Measurements from ENCODE around the gene CCK. TPM values are rescaled to one million over a fixed set of nuclear protein-coding genes. Genes with fewer than 3 reads are reported as not detected.

CCK gene
- total RNA-seq, 4 donors from 2014 or later, result not detected

DNA sequence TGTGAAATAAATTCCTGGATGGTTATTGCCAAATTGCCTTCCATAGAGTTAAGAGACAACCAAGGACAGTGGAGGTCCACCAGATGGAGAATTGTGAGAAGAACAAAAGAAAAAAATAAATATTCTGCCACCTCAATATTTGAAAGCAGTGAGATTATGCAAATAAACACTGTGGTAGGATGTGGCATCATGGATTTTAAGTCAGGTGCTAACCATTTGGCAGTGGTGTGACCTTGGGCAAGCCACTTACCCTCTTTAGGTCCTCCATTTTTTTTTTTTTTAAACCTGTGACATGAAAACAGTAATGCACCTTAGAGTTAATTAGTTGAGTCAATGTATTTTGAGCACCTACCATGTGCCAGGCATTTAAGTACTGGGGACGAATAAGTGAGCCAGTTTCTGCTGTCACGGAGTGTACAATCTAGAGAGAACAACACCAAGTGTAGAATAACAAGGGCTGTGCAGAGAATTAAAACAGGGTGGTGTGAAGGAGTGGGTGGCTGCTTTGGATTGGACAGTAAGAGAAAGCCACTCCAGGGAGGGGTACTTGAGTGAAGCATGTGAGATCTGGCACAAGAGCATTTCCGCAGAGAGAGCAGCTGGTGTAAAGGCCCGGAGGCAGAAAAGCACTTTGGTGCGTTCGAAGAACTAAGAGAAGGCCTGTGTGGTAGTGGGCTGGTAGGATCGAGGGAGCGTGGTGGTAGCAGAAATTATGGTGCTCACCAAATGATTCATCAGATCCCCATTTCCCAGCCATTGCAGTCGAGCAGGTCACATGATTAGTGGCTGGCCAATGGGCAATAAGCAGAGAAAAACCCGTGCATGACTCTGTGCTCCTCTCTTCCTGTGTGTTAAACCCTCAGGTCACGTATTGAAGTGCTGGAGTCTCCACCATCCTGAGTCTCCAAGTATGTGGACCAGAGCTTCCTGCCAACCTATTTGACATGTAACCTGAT lies 39.2 kb downstream of the CCK start:
- H3K27ac ChIP-seq, result no peak overlapping the region
- H3K27me3 ChIP-seq, result no peaks in the 10 kb centered on the region
- no peak for DNase-seq
- no peak overlapping the region for H3K4me3 ChIP-seq
- no peaks in the 10 kb centered on the region for H3K4me1 ChIP-seq
- H3K9me3 ChIP-seq, result no peaks in the 10 kb centered on the region
- intact Hi-C loops (cut with DNase I; ENCODE audit: low total_unique reads), result no loop called here
- H3K36me3 ChIP-seq, result no peaks in the 10 kb centered on the region
- TF ChIP-seq POLR2A (IDR thresholded peaks at IDR 0.05), result no peak
- TF ChIP-seq, protein P1, sequence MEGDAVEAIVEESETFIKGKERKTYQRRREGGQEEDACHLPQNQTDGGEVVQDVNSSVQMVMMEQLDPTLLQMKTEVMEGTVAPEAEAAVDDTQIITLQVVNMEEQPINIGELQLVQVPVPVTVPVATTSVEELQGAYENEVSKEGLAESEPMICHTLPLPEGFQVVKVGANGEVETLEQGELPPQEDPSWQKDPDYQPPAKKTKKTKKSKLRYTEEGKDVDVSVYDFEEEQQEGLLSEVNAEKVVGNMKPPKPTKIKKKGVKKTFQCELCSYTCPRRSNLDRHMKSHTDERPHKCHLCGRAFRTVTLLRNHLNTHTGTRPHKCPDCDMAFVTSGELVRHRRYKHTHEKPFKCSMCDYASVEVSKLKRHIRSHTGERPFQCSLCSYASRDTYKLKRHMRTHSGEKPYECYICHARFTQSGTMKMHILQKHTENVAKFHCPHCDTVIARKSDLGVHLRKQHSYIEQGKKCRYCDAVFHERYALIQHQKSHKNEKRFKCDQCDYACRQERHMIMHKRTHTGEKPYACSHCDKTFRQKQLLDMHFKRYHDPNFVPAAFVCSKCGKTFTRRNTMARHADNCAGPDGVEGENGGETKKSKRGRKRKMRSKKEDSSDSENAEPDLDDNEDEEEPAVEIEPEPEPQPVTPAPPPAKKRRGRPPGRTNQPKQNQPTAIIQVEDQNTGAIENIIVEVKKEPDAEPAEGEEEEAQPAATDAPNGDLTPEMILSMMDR (IDR thresholded peaks at IDR 0.05), result no peak

DNA sequence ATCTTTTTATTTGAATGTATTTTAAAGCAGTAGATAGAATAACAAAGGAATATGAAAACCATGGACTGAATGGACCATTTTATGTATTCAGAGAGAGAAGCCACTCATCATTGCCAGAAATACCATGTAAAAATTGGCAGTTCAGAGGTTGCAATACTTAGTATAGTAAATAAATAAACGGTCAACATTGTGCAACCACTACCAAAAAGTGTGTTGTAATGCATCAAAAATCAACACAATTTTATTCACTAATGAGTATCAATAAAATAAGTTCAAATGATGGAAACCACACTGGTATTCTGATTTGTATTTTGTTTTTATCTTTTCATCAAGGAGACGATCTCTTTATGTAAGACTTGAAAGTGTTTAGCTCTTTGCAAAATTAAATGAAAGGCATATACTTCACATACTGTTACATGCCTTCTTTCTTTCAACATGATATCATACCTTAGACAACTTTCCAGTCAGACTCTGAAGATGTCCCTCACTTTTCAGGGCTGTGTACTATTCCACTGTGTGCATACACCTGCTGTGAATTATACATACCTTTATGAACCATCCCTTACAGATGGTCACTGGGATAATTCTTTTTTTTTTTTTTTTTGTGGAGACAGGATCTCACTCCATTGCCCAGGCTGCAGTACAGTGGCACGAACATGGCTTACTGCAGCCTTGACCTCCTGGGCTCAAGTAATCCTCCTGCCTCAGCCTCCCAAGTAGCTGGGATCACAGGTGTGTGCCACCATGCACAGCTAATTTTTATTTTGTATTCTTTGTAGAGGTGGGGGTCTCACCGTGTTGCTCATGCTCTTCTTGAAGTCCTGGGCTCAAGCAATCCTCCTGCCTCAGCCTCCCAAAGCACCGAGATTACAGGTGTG lies 40.3 kb downstream of the CCK start:
- Histone ChIP-seq H3K9me3 (no peaks in the 10 kb centered on the region), H3K27me3 (no peaks in the 10 kb centered on the region), H3K27ac (peak overlapping the region in 1 of 2 donors; percentile 26), H3K4me1 (no peaks in the 10 kb centered on the region), H3K4me3 (no peak overlapping the region), H3K36me3 (no peaks in the 10 kb centered on the region)
- DNase-seq, result no peak
- intact Hi-C loops (cut with DNase I; ENCODE audit: low total_unique reads), result no loop called here
- TF ChIP-seq POLR2A (IDR thresholded peaks at IDR 0.05), result no peak
- TF ChIP-seq, protein P1 (IDR thresholded peaks at IDR 0.05), result no peak

DNA sequence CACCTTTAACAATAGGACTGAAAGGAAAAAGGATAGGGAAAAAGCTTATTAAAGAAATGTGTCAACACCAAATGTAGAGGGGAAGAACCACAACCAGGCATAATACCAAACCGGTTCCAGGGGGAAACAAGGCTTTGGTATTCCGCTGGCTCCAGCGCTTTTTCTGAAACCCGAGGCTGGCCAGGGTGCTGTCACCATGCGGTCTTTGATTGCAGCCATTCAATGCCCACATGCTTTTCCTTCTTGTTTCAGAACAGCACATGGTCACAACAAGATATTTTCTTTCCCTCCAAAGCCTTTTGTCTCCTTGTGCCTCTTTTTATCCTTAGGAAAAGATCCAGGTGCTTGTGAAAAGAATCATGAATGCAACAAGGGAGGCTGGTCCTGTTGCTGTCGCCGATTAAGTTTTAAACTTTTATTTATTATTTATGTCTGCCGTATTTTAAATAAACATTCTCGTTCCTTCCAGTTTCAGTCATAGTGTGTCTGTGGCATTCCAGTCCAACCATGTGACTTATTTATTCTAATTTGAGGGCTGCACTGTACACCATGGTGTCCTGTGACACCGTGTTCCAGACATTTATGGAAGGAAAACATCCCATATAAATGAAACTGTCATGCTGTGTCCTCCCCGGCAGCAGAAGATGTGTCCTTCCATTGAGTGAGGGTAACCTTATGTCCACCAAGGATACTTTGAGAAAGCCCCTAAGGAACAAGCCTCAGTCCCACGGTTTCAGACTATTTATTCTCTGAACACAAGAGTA lies 41.1 kb downstream of the CCK start:
- no peak for DNase-seq
- no peaks in the 10 kb centered on the region for H3K36me3 ChIP-seq
- intact Hi-C loops (cut with DNase I; ENCODE audit: low total_unique reads), result no loop called here
- H3K4me3 ChIP-seq, result no peak overlapping the region
- peak overlapping the region in 1 of 2 donors; percentile 54 for H3K27ac ChIP-seq
- no peaks in the 10 kb centered on the region for H3K27me3 ChIP-seq
- H3K4me1 ChIP-seq, result no peaks in the 10 kb centered on the region
- no peaks in the 10 kb centered on the region for H3K9me3 ChIP-seq
- TF ChIP-seq POLR2A (IDR thresholded peaks at IDR 0.05), result no peak
- TF ChIP-seq, protein P1 (IDR thresholded peaks at IDR 0.05), result no peak

DNA sequence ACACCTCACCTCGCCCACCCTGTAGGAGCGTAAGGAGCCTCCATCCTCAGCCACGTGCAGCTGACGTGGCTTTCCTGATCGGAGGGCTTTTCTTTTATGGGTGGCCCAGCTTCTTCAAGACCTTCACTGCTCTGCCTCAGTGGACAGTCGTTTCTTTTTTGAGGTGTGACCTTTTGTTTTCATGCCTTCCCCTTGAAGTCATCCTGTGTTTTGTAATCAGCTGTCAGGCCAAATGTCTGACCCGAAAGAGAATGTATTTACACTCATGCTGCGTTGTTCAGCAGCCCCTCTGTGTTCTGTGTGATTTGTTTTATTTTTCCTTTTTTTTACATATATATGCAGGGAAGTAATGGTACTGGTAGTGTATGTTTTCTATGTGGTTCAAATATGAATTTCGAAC lies 41.8 kb downstream of the CCK start:
- intact Hi-C loops (cut with DNase I; ENCODE audit: low total_unique reads), result no loop called here
- TF ChIP-seq POLR2A (IDR thresholded peaks at IDR 0.05), result no peak
- TF ChIP-seq, protein P1 (IDR thresholded peaks at IDR 0.05), result no peak
- Histone ChIP-seq H3K36me3 (no peaks in the 10 kb centered on the region), H3K27ac (peak overlapping the region in 1 of 2 donors; percentile 54), H3K9me3 (no peaks in the 10 kb centered on the region), H3K4me3 (no peak overlapping the region), H3K4me1 (no peaks in the 10 kb centered on the region), H3K27me3 (no peaks in the 10 kb centered on the region)
- DNase-seq, result no peak
